Measurements from ENCODE around the gene TAB2.
"Not testable (repeated sequence)": the region's sequence is repeated elsewhere in the genome, so short reads cannot be mapped to it uniquely, and the experiment has no call there.

TAB2 gene

DNA sequence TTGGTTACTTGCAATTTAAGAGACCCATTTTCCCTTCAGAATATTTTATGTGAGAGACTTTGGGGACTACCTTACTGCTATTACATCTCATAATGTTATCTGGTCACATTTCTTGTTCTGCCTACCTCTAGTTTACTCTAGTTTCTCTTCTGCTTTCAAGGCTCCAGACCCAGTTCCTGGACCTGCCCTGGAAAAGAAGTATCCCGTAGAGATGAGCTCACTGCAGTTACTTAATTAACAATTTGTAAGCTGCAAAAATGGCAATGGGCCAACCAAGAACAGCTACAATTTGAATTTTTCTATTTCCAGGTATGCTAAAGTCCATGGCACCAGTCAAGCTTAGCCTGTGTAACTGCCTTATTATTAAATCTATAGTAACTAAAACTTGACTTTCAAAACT is 25.0 kb downstream of the TAB2 start:
- DNase-seq (ENCODE audit: low spot score) = no peak
- in situ Hi-C loops (cut with MboI; ENCODE audit: low pct_unique_long_range_greater_than_20kb, low sequenced_read_pairs, unreplicated experiment) = no loop called here

DNA sequence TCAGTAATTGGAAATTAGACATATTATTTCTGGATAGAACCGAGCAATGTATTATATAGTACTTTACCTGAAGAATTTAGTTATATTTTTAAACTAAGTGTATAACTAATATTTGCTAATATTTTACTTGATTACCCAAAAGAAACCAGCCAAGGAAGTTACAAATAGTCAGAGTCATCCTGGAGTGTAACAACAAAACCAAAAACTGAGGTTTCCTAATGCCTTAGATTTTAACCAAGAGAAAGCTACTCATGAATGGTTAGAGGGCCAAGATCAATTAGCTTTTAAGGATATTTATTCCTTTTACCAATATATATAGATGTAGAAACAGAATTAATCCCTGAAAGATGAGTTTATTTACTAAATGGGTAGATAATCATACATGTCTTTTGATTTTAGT is 26.0 kb downstream of the TAB2 start:
- in situ Hi-C loops (cut with MboI; ENCODE audit: low pct_unique_long_range_greater_than_20kb, low sequenced_read_pairs, unreplicated experiment) = no loop called here
- no peak for DNase-seq (ENCODE audit: low spot score)
- TF ChIP-seq CTCF (IDR thresholded peaks at IDR 0.05; ENCODE audit: extremely low read depth, insufficient read depth, missing control alignments) = no peak

More for the DNA sequence above, 25.0 kb downstream of the TAB2 start:
- TF ChIP-seq CTCF (IDR thresholded peaks at IDR 0.05; ENCODE audit: extremely low read depth, insufficient read depth, missing control alignments) = no peak

GRCh38 chr6:149346078-149346477 is 28.6 kb downstream of the TAB2 start:
- in situ Hi-C loops (cut with MboI; ENCODE audit: low pct_unique_long_range_greater_than_20kb, low sequenced_read_pairs, unreplicated experiment) = no loop called here
- no peak for DNase-seq (ENCODE audit: low spot score)
- no peak for TF ChIP-seq CTCF (IDR thresholded peaks at IDR 0.05; ENCODE audit: extremely low read depth, insufficient read depth, missing control alignments)

- TF ChIP-seq CTCF (IDR thresholded peaks at IDR 0.05; ENCODE audit: extremely low read depth, insufficient read depth, missing control alignments) = no peak
- no peak for DNase-seq (ENCODE audit: low spot score)
- in situ Hi-C loops (cut with MboI; ENCODE audit: low pct_unique_long_range_greater_than_20kb, low sequenced_read_pairs, unreplicated experiment) = no loop called here
These were observed 29.6 kb downstream of the TAB2 start for GRCh38 chr6:149347067-149347466.

GRCh38 chr6:149349279-149349678 is 31.8 kb downstream of the TAB2 start:
- in situ Hi-C loops (cut with MboI; ENCODE audit: low pct_unique_long_range_greater_than_20kb, low sequenced_read_pairs, unreplicated experiment) = not testable (repeated sequence)

GRCh38 chr6:149354009-149354408 is 36.5 kb downstream of the TAB2 start:
- in situ Hi-C loops (cut with MboI; ENCODE audit: low pct_unique_long_range_greater_than_20kb, low sequenced_read_pairs, unreplicated experiment) = no loop called here
- no peak for TF ChIP-seq CTCF (IDR thresholded peaks at IDR 0.05; ENCODE audit: extremely low read depth, insufficient read depth, missing control alignments)
- DNase-seq (ENCODE audit: low spot score) = no peak

More at GRCh38 chr6:149349279-149349678, 31.8 kb downstream of the TAB2 start:
- not testable (repeated sequence) for DNase-seq (ENCODE audit: low spot score)

DNA sequence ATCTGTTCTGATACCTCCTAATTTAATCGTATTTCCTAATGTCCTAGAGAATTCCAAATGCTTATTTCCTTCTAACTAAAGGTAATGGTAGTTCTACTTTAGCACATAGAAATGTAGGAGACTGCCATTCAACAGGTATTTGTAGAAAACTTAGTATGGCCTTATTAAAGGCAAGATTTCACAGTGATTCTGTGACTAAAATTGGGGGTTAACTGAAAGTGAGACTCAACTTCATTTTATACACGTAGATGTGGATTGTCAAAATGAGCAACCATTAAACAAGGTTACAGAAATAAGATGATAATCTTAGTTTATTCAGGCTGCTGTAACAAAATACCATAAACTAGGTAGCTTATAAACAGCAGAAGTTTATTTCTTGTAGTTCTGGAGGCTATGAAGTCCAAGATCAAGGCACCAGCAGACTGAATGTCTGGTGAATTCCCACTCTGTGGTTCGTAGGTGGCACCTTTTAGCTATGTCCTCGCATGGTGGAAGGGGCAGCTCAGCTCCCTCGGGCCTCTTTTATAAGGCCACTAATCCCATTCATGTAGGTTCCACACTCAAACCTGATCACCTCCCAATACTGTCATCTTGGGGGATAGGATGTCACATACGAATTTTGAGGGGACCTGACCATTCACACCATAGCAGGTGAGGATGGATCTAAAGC is 38.7 kb downstream of the TAB2 start:
- in situ Hi-C loops (cut with MboI; ENCODE audit: low pct_unique_long_range_greater_than_20kb, low sequenced_read_pairs, unreplicated experiment) = no loop called here
- no peak for TF ChIP-seq CTCF (IDR thresholded peaks at IDR 0.05; ENCODE audit: extremely low read depth, insufficient read depth, missing control alignments)
- DNase-seq (ENCODE audit: low spot score) = no peak
